Ecto neural progenitor cell (in vitro differentiated cells): ENCODE measurements around the gene CHST8.
"Not testable (repeated sequence)": the region's sequence is repeated elsewhere in the genome, so short reads cannot be mapped to it uniquely, and the experiment has no call there.

ENCODE experiments used
- DNase-seq: peaks from one replicate; pipeline ENCODE4 v3.0.0-alpha.2; 2018; ENCODE audit warnings: low spot score

The CHST8 gene

GRCh38 chr19:33690378-33691029 lies 68.8 kb downstream of the CHST8 start:
- DNase-seq, result peak; percentile 43

GRCh38 chr19:33691030-33691427 lies 69.3 kb downstream of the CHST8 start:
- peak; percentile 39 for DNase-seq

GRCh38 chr19:33691736-33692135 lies 70.0 kb downstream of the CHST8 start:
- DNase-seq, result no peak

- no peak for DNase-seq
Measured at GRCh38 chr19:33693678-33694077, 71.9 kb downstream of the CHST8 start.

GRCh38 chr19:33695547-33695946 lies 73.8 kb downstream of the CHST8 start:
- not testable (repeated sequence) for DNase-seq

GRCh38 chr19:33697766-33698165 lies 76.0 kb downstream of the CHST8 start:
- no peak for DNase-seq

- DNase-seq, result no peak
Measured at GRCh38 chr19:33698576-33699435, 77.1 kb downstream of the CHST8 start.

GRCh38 chr19:33699754-33700407 lies 78.1 kb downstream of the CHST8 start:
- DNase-seq, result no peak

- DNase-seq, result no peak
Measured at GRCh38 chr19:33700408-33701013, 78.8 kb downstream of the CHST8 start.

- no peak for DNase-seq
Measured at GRCh38 chr19:33701565-33701964, 79.8 kb downstream of the CHST8 start.

GRCh38 chr19:33702606-33703437 lies 81.1 kb downstream of the CHST8 start:
- DNase-seq, result no peak

- DNase-seq, result no peak
Measured at GRCh38 chr19:33703438-33703750, 81.6 kb downstream of the CHST8 start.

GRCh38 chr19:33703821-33704220 lies 82.1 kb downstream of the CHST8 start:
- no peak for DNase-seq

GRCh38 chr19:33704271-33704670 lies 82.5 kb downstream of the CHST8 start:
- no peak for DNase-seq

GRCh38 chr19:33705090-33705847 lies 83.5 kb downstream of the CHST8 start:
- no peak for DNase-seq

- no peak for DNase-seq
Measured at GRCh38 chr19:33705860-33706259, 84.1 kb downstream of the CHST8 start.

- DNase-seq, result no peak
Measured at GRCh38 chr19:33706631-33707030, 84.9 kb downstream of the CHST8 start.

- no peak for DNase-seq
Measured at GRCh38 chr19:33712268-33712667, 90.5 kb downstream of the CHST8 start.

GRCh38 chr19:33713194-33713593 lies 91.4 kb downstream of the CHST8 start:
- DNase-seq, result no peak

GRCh38 chr19:33714149-33714548 lies 92.4 kb downstream of the CHST8 start:
- DNase-seq, result no peak

GRCh38 chr19:33715462-33715861 lies 93.7 kb downstream of the CHST8 start:
- DNase-seq, result no peak
